Measurements from ENCODE around the gene CORO7.

CORO7 gene

GRCh38 chr16:4332623-4333307, 83.6 kb downstream of the CORO7 start:
- DNase-seq = no peak

GRCh38 chr16:4332083-4332482, 84.3 kb downstream of the CORO7 start:
- no peak for DNase-seq

DNA sequence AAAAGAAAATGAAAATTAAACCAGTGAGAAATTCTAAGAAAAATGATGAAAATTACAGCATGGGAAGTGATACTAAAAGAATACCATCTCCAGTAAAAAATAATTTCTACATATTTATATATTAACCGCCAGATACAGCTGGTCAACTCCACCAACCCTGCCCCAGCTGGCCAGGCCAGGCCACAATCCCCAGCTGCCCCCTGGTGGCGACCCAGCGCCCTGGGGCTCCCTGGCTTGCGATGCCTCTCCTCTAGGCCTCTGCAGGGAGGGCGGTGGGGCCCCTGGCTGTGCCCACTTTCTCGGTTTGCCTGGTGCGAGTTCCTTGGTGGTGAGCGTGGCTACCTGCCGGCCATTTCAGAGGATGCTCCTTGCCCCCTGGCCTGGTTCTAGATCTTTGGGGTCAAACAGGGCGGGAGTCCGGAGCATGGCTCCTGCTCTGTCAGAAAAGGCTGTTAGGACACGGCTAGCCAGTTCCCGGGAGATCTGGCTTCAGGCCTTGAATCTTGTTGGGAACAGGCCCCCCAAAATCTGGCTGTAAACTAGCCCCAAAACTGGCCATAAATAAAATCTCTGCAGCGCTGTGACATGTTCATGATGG, 86.0 kb downstream of the CORO7 start:
- peak; percentile 42 for DNase-seq

DNA sequence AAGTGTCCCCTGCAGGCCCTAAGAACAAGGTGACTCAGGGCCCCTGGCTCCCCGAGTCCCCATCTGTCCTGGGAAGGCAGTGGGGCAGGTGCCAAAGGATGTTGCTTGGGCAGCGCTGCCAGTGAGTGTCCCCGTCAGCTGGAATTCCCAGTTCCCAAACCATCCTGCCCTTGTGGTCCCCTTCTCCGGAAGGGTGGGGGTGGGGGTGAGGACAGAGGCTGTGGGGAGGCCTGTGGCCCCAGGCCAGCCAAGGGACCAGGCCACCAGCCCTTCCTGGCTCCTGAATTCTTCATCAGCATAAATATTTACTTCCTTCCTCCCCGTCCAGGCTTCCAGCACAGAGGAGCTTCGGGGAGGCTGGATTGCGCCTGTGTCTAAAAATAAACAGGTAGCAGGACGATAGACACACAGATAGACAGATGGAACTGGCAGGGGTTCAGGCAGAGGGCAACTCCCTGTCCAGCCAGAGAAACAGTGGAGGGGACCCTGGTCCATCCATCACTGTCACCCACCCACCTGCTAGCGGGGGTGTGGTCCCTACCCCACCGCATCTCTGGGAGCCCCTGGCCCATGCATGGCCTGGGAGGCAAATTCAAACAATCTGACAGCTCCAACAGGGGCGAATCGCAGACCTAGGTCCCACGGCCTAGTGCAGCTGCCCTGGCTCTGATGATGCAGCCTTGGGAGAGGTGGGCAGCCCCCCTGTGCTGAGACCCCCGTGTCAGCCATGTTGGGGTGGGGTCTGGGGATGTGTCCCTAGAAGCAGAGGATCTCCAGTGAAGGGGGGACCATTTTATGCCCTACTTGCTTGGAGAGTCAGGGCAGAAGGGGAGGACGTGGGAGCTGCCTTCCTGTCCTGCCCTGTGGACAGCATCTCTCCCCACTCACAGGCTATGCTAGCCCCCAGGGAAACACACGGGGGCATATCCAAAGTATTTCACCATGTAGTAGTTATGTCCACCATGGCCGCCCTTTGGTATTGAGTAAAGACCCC, 87.3 kb downstream of the CORO7 start:
- no peak for DNase-seq

- DNase-seq = no peak
Observed at GRCh38 chr16:4328046-4328781, 88.2 kb downstream of the CORO7 start.

- no peak for DNase-seq
Observed at GRCh38 chr16:4327386-4328045, 88.9 kb downstream of the CORO7 start.

DNA sequence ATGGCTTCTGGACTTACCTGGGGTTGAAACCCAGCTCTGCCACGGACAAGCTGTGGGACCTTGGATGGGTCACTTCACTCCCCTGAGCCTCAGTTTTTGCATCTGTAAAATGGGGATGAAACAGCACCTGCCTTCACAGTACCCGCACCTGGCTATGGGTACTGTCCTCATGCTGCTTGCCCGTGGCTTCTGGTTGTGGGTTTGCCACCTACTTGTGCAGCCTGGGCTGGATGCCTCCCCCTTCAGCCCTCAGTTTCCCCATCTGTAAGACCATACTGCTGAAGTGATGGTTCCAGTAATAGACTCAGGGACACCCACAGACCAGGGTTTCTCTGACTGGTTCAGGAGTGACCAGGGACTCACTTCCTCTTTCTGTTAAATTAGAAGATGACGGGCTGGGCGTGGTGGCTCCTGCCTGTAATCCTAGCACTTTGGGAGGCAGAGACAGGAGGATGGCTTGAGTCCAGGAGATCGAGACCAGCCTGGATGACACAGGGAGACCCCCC, 91.1 kb downstream of the CORO7 start:
- no peak for DNase-seq

- DNase-seq = no peak
Observed at GRCh38 chr16:4324492-4325252, 91.7 kb downstream of the CORO7 start.

DNA sequence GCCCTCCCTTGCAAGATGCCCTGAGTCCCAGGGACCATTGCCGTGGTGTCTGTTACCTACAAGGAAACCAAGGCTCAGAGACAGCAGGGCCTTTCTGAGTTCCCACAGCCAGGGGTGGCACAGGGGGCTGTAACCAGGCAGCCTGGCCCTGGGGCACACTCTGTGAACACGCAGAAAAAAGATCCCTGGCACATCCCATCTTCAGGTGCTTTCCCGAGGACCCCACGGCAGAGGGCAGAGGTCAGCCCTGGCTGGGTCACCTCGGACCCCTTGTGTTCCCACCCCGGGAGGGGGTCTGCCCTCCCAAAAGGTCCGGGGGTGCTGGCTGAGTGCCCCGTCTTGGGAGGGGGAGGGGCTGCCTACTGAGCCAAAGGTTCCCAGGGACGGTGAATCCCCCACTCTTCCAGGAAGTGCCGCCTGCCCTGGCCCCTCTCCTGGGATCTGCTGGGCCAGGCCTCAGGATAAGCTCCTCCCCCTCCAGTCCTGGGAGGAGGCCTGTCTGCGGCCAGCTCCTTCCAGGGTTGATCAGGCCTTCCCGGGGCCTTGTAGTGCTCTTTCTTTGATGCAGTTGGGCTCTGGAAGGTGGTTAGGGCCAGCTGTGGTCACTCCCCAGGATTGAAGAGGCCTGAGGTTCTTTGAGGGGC, 92.4 kb downstream of the CORO7 start:
- no peak for DNase-seq

- no peak for DNase-seq
Observed at GRCh38 chr16:4323071-4323844, 93.1 kb downstream of the CORO7 start.

- no peak for DNase-seq
Observed at GRCh38 chr16:4322121-4323052, 94.0 kb downstream of the CORO7 start.

DNA sequence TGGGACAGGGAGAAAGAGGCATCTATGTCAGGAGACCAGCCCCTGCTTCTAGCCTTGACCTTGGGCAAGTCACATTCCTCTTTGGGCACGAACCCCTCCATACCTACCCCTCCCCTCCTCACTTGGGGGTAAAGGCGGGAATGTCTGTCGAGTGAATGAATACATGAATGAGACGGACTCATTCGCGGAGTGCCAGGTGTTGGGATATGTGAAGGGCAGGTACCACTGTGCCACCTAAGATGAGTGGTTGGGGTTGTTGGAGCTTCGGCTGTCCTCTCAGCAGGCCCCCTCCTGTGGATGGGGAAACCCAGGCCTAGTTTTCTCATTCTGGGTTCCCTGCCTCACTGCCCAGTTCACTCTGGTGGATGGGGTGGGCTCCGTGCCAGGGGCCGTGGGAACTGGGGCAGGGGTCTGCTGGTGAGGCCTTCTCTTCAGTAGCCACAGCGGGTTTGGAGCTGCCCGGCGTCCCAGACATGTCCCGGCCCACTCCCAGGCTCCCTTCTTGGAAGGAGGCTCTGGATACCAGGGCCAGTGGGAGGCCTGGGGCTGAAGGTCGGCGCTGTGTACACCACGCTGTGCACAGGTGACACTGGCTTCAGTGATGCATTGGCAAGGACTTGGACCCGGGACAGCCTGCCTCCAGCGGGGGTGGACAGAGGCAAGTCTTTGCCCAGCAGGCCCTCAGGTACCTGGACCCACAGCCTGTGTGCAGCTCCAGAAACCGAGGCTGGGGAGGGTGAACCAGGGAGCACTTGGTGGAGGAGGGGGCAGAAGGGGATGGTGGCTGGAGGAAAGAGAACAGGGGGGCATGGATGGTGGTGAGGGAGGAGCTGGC, 94.9 kb downstream of the CORO7 start:
- no peak for DNase-seq

GRCh38 chr16:4320571-4321137, 95.7 kb downstream of the CORO7 start:
- DNase-seq = no peak

- DNase-seq = no peak
Observed at GRCh38 chr16:4319454-4320421, 96.7 kb downstream of the CORO7 start.

DNA sequence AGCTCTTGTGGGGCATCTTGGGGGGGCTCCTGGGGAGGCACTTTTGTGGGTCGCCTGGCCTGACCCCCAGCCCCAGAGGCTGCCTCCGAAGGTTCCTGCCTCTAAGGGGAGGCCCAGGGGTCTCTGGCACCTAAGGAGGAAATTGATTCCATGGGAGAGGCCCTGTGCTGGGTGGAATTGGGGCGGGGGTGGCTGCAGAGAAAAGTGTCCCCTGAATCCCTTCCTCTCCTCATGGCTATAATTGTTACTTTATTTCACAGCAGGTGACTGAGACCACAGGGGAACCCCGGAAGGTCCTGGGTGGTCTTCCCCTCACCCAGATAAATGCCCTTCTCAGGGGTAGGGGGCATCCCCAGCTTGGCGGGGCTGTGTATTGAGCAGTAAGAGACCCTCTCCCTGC, 97.4 kb downstream of the CORO7 start:
- no peak for DNase-seq

- DNase-seq = no peak
Observed at GRCh38 chr16:4318451-4318910, 97.9 kb downstream of the CORO7 start.

Measured in NCI-H146 (cell line).